ENCODE results near the gene SLC17A3.

The SLC17A3 gene

DNA sequence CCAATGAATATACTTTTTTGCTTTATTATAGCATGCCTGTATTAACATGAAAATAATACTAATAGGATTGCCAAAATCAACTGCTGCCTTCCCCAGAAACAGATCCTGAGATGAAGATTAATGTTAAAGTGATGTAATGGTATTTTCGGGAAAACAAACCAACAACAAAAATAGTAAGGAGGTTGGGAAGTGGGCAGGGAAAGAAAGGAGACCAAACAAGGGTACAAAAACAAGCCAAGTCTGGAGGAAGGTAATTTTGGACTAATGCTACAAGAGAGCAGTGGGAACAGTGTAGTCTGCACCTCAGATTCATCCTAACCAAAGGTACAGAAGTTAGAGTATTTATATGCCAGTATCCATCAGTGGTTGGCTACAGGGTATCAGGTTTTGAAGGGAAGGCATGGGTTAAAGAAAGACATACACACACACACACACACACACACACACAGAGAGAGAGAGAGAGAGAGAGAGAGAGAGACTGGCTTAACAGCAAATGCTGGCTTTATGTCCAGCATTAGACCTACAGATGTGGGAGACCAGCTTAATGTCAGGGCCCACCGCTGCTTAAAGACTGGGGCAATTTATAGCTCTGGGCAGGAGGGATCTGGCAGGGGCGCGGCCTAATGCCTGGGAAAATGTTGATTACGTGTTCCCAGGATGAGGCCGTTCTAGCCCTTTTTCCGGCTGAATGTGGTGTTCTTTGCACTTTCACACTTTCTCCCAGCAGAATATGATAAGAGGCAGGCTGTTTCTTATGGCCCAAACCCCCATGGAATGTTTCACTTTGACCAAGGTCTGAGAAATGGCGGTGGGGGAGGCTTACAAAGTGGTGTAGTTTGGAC is 38.4 kb downstream of the SLC17A3 start:
- H3K4me1 ChIP-seq (ENCODE audit: control insufficient read depth, insufficient read depth, low read length) = no peaks in the 10 kb centered on the region
- no peaks in the 10 kb centered on the region for H3K36me3 ChIP-seq (ENCODE audit: control insufficient read depth, insufficient read depth, low read length)
- WGBS (ENCODE audit: insufficient coverage, insufficient read length) = no CpG with 5 or more reads among the region's 8 CpGs
- no peaks in the 10 kb centered on the region for H3K27me3 ChIP-seq (ENCODE audit: control insufficient read depth, insufficient read depth, low read length)
- no peak overlapping the region for H3K27ac ChIP-seq (ENCODE audit: low read length)
- no peak for DNase-seq (ENCODE audit: low read depth, low spot score)
- H3K4me3 ChIP-seq (ENCODE audit: low read length) = no peak overlapping the region
- no peaks in the 10 kb centered on the region for H3K9me3 ChIP-seq (ENCODE audit: control insufficient read depth, insufficient read depth, low read length)

- no peak overlapping the region for H3K27ac ChIP-seq (ENCODE audit: low read length)
These were observed 39.1 kb downstream of the SLC17A3 start for GRCh38 chr6:25834950-25835349.

GRCh38 chr6:25833136-25833535 is 40.9 kb downstream of the SLC17A3 start:
- no peaks in the 10 kb centered on the region for H3K9me3 ChIP-seq (ENCODE audit: control insufficient read depth, insufficient read depth, low read length)

More at GRCh38 chr6:25834950-25835349, 39.1 kb downstream of the SLC17A3 start:
- Histone ChIP-seq H3K36me3 (ENCODE audit: control insufficient read depth, insufficient read depth, low read length) (no peaks in the 10 kb centered on the region), H3K4me1 (ENCODE audit: control insufficient read depth, insufficient read depth, low read length) (no peaks in the 10 kb centered on the region), H3K9me3 (ENCODE audit: control insufficient read depth, insufficient read depth, low read length) (no peaks in the 10 kb centered on the region), H3K4me3 (ENCODE audit: low read length) (no peak overlapping the region), H3K27me3 (ENCODE audit: control insufficient read depth, insufficient read depth, low read length) (no peaks in the 10 kb centered on the region)
- no CpG with 5 or more reads among the region's 1 CpG for WGBS (ENCODE audit: insufficient coverage, insufficient read length)
- no peak for DNase-seq (ENCODE audit: low read depth, low spot score)

DNA sequence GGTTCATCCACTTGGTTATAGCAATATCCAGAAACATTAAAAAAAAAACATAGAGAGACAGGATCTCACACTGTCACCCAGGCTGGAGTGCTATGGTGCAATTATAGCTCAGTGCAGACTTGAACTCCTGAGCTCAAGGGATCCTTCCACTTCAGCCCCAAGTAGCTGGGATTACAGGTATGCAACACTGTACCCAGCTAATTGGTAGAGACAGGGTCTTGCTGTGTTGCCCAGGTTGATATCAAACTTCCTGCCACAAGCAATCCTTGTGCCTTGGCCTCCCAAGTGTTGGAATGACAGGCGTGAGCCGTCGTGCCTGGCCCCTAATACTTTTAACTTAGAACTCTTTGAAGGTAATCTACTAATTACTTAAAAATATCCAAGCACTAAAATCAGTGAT is 41.4 kb downstream of the SLC17A3 start:
- H3K4me3 ChIP-seq (ENCODE audit: low read length) = no peak overlapping the region
- no peak for DNase-seq (ENCODE audit: low read depth, low spot score)
- WGBS (ENCODE audit: insufficient coverage, insufficient read length) = no CpG with 5 or more reads among the region's 3 CpGs
- H3K4me1 ChIP-seq (ENCODE audit: control insufficient read depth, insufficient read depth, low read length) = no peaks in the 10 kb centered on the region
- no peaks in the 10 kb centered on the region for H3K27me3 ChIP-seq (ENCODE audit: control insufficient read depth, insufficient read depth, low read length)
- H3K36me3 ChIP-seq (ENCODE audit: control insufficient read depth, insufficient read depth, low read length) = no peaks in the 10 kb centered on the region
- H3K27ac ChIP-seq (ENCODE audit: low read length) = no peak overlapping the region
- no peaks in the 10 kb centered on the region for H3K9me3 ChIP-seq (ENCODE audit: control insufficient read depth, insufficient read depth, low read length)

More at GRCh38 chr6:25833136-25833535, 40.9 kb downstream of the SLC17A3 start:
- no peak overlapping the region for H3K4me3 ChIP-seq (ENCODE audit: low read length)
- H3K27me3 ChIP-seq (ENCODE audit: control insufficient read depth, insufficient read depth, low read length) = no peaks in the 10 kb centered on the region
- DNase-seq (ENCODE audit: low read depth, low spot score) = no peak
- no peaks in the 10 kb centered on the region for H3K36me3 ChIP-seq (ENCODE audit: control insufficient read depth, insufficient read depth, low read length)
- no peak overlapping the region for H3K27ac ChIP-seq (ENCODE audit: low read length)
- H3K4me1 ChIP-seq (ENCODE audit: control insufficient read depth, insufficient read depth, low read length) = no peaks in the 10 kb centered on the region

- no peak for DNase-seq (ENCODE audit: low read depth, low spot score)
These were observed 41.8 kb downstream of the SLC17A3 start for GRCh38 chr6:25832307-25832662.

DNA sequence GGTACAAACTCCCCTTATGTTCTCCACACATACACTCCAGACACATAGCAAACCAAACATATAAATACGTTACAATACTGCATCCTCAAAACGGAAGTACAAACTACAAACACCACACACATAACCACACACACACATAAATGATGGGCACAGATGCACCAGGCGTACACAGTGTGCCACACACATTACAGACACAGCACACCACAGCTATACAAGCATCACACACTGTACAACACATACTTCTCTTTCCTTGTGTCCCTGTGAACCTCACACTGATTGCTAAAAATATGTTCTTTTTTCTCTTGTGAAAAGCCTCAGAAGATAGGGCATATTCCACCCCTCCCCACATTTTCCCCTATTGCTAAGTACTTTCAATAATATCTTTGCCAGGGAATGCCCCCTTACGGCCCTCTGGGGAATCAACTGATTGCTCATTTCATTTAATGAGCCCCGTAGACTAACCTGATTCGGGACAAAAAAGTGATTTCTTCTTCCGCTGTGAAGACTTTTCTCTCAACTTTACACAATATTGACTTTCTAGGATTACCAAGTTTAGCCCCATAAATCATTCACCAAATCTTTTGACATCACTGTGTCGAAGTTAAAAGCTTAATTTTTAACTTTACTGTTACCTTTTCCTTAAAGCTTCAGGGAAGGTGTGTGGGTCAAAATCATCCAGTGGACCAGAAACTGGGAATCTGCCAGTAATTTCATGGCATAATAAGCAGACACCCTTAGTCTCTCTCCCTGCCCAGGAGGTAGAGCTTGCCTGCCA is 42.3 kb downstream of the SLC17A3 start, which contains the start of gene SLC17A1:
Gene SLC17A1 (minus strand): TSS at position 521 of the 775 bp plus-strand sequence. CDS start 1,495 bp downstream, outside the sequence.
- Histone ChIP-seq H3K27me3 (ENCODE audit: control insufficient read depth, insufficient read depth, low read length) (no peaks in the 10 kb centered on the region), H3K27ac (ENCODE audit: low read length) (no peak within 1 kb of the TSS), H3K4me3 (ENCODE audit: low read length) (no peak within 1 kb of the TSS), H3K4me1 (ENCODE audit: control insufficient read depth, insufficient read depth, low read length) (no peaks in the 10 kb centered on the region), H3K36me3 (ENCODE audit: control insufficient read depth, insufficient read depth, low read length) (no peaks in the 10 kb centered on the region), H3K9me3 (ENCODE audit: control insufficient read depth, insufficient read depth, low read length) (no peaks in the 10 kb centered on the region)
- DNase-seq (ENCODE audit: low read depth, low spot score) = no peak
- 100% methylated on average over 2 of the region's 8 CpGs for WGBS (ENCODE audit: insufficient coverage, insufficient read length)

More at GRCh38 chr6:25832307-25832662, 41.8 kb downstream of the SLC17A3 start:
- Histone ChIP-seq H3K9me3 (ENCODE audit: control insufficient read depth, insufficient read depth, low read length) (no peaks in the 10 kb centered on the region), H3K4me3 (ENCODE audit: low read length) (no peak overlapping the region), H3K36me3 (ENCODE audit: control insufficient read depth, insufficient read depth, low read length) (no peaks in the 10 kb centered on the region), H3K4me1 (ENCODE audit: control insufficient read depth, insufficient read depth, low read length) (no peaks in the 10 kb centered on the region), H3K27me3 (ENCODE audit: control insufficient read depth, insufficient read depth, low read length) (no peaks in the 10 kb centered on the region), H3K27ac (ENCODE audit: low read length) (no peak overlapping the region)

DNA sequence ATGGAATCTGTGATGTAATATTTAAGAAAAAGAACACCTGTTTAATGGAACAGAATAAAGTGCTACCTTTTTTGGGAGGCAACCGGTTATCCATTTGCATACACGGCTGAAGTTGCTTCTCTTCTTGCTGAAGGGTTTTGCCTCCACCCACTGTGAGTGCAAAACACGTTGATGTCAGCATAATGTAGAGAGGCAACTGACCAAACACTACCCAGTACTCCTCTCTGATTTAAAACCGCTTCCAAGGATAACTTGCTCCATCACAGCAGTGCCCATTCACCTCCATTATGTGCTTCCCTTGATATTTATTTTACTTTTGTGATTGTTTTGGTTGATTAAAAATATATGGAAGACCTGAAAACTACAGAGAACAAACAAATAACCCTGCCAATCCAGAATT is 43.6 kb downstream of the SLC17A3 start:
- Histone ChIP-seq H3K27me3 (ENCODE audit: control insufficient read depth, insufficient read depth, low read length) (no peaks in the 10 kb centered on the region), H3K27ac (ENCODE audit: low read length) (no peak overlapping the region), H3K4me1 (ENCODE audit: control insufficient read depth, insufficient read depth, low read length) (no peaks in the 10 kb centered on the region), H3K36me3 (ENCODE audit: control insufficient read depth, insufficient read depth, low read length) (no peaks in the 10 kb centered on the region), H3K9me3 (ENCODE audit: control insufficient read depth, insufficient read depth, low read length) (no peaks in the 10 kb centered on the region), H3K4me3 (ENCODE audit: low read length) (no peak overlapping the region)
- no CpG with 5 or more reads among the region's 4 CpGs for whole genome bisulfite sequencing (ENCODE audit: insufficient coverage, insufficient read length)
- no peak for DNase-seq (ENCODE audit: low read depth, low spot score)

- H3K4me3 ChIP-seq (ENCODE audit: low read length) = no peak overlapping the region
- no peaks in the 10 kb centered on the region for H3K9me3 ChIP-seq (ENCODE audit: control insufficient read depth, insufficient read depth, low read length)
- no CpG with 5 or more reads among the region's 1 CpG for WGBS (ENCODE audit: insufficient coverage, insufficient read length)
- no peaks in the 10 kb centered on the region for H3K27me3 ChIP-seq (ENCODE audit: control insufficient read depth, insufficient read depth, low read length)
- H3K4me1 ChIP-seq (ENCODE audit: control insufficient read depth, insufficient read depth, low read length) = no peaks in the 10 kb centered on the region
- H3K27ac ChIP-seq (ENCODE audit: low read length) = no peak overlapping the region
- DNase-seq (ENCODE audit: low read depth, low spot score) = no peak
- no peaks in the 10 kb centered on the region for H3K36me3 ChIP-seq (ENCODE audit: control insufficient read depth, insufficient read depth, low read length)
These were observed 44.7 kb downstream of the SLC17A3 start for GRCh38 chr6:25829375-25829774.

GRCh38 chr6:25821341-25821740 is 52.7 kb downstream of the SLC17A3 start:
- no peaks in the 10 kb centered on the region for H3K36me3 ChIP-seq (ENCODE audit: control insufficient read depth, insufficient read depth, low read length)
- H3K4me1 ChIP-seq (ENCODE audit: control insufficient read depth, insufficient read depth, low read length) = peaks cover under 1% of the 10 kb centered on the region; the same call in 1 of the 2 replicates
- no peaks in the 10 kb centered on the region for H3K27me3 ChIP-seq (ENCODE audit: control insufficient read depth, insufficient read depth, low read length)
- no peak overlapping the region for H3K27ac ChIP-seq (ENCODE audit: low read length)
- no peak overlapping the region for H3K4me3 ChIP-seq (ENCODE audit: low read length)
- DNase-seq (ENCODE audit: low read depth, low spot score) = no peak
- no peaks in the 10 kb centered on the region for H3K9me3 ChIP-seq (ENCODE audit: control insufficient read depth, insufficient read depth, low read length)

DNA sequence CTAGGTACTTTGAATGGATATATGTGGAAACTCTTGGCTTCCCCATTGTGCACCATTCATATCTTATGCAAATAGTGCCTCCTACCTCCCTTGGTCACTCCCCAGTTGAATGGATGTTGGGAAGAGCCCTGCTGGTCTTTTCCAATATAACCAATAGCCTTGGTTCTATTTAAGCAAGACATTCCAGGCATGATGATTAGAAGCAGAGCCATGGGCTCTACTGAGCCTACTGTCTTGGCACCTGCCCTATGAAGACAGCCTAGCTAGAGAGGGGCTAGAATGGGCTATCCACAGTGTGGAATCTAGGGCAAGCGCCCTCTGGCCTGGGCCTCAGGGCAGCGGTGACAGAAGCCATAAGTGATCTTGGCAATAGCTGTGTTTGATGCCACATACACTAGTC is 57.8 kb downstream of the SLC17A3 start:
- Histone ChIP-seq H3K4me1 (ENCODE audit: control insufficient read depth, insufficient read depth, low read length) (peaks cover 4% of the 10 kb centered on the region; the same call in 1 of the 2 replicates), H3K36me3 (ENCODE audit: control insufficient read depth, insufficient read depth, low read length) (no peaks in the 10 kb centered on the region), H3K4me3 (ENCODE audit: low read length) (no peak overlapping the region), H3K27ac (ENCODE audit: low read length) (no peak overlapping the region), H3K27me3 (ENCODE audit: control insufficient read depth, insufficient read depth, low read length) (no peaks in the 10 kb centered on the region), H3K9me3 (ENCODE audit: control insufficient read depth, insufficient read depth, low read length) (no peaks in the 10 kb centered on the region)
- no CpG with 5 or more reads among the region's 2 CpGs for WGBS (ENCODE audit: insufficient coverage, insufficient read length)
- no peak for DNase-seq (ENCODE audit: low read depth, low spot score)
